ENCODE results near the gene GNG13. TPM values are rescaled to one million over a fixed set of nuclear protein-coding genes. Genes with fewer than 3 reads are reported as not detected.

The GNG13 gene
- total RNA-seq, 2 donors from 2014 or later = not detected

DNA sequence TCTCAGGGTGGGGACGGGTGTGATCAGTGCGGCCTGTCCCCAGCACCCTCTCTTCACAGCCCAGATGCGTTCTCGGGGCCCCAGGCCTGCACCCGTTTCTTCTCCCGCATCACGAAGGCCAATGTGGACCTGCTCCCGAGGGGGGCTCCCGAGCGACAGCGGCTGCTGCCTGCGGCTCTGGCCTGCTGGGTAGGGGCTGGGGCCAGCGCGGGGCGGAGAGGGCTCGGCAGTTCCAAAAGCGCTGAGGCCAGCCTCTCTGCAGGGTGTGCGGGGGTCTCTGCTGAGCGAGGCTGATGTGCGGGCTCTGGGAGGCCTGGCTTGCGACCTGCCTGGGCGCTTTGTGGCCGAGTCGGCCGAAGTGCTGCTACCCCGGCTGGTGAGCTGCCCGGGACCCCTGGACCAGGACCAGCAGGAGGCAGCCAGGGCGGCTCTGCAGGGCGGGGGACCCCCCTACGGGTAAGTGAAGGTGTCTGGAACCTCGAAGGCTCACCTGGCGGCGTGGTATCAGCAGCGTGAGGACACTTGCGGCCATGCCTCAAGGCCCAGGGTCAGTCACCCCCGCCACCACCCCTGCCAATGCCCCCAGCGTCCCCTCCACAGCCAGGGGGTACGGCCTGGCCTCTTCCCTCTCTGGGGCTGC lies 35.6 kb downstream of the GNG13 start:
- Histone ChIP-seq H3K4me1 (no peaks in the 10 kb centered on the region), H3K9me3 (no peaks in the 10 kb centered on the region), H3K36me3 (no peaks in the 10 kb centered on the region), H3K4me3 (no peak overlapping the region), H3K27ac (no peak overlapping the region), H3K27me3 (no peaks in the 10 kb centered on the region)
- DNase-seq (ENCODE audit: low spot score) = no peak
- TF ChIP-seq, protein P1, sequence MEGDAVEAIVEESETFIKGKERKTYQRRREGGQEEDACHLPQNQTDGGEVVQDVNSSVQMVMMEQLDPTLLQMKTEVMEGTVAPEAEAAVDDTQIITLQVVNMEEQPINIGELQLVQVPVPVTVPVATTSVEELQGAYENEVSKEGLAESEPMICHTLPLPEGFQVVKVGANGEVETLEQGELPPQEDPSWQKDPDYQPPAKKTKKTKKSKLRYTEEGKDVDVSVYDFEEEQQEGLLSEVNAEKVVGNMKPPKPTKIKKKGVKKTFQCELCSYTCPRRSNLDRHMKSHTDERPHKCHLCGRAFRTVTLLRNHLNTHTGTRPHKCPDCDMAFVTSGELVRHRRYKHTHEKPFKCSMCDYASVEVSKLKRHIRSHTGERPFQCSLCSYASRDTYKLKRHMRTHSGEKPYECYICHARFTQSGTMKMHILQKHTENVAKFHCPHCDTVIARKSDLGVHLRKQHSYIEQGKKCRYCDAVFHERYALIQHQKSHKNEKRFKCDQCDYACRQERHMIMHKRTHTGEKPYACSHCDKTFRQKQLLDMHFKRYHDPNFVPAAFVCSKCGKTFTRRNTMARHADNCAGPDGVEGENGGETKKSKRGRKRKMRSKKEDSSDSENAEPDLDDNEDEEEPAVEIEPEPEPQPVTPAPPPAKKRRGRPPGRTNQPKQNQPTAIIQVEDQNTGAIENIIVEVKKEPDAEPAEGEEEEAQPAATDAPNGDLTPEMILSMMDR (IDR thresholded peaks at IDR 0.05) = no peak

GRCh38 chr16:764184-764750 lies 36.3 kb downstream of the GNG13 start:
- TF ChIP-seq, protein P1 (IDR thresholded peaks at IDR 0.05) = no peak
- no peak overlapping the region for H3K27ac ChIP-seq
- no peaks in the 10 kb centered on the region for H3K27me3 ChIP-seq
- no peaks in the 10 kb centered on the region for H3K36me3 ChIP-seq
- no peak overlapping the region for H3K4me3 ChIP-seq
- H3K9me3 ChIP-seq = no peaks in the 10 kb centered on the region
- H3K4me1 ChIP-seq = no peaks in the 10 kb centered on the region
- no peak for DNase-seq (ENCODE audit: low spot score)

DNA sequence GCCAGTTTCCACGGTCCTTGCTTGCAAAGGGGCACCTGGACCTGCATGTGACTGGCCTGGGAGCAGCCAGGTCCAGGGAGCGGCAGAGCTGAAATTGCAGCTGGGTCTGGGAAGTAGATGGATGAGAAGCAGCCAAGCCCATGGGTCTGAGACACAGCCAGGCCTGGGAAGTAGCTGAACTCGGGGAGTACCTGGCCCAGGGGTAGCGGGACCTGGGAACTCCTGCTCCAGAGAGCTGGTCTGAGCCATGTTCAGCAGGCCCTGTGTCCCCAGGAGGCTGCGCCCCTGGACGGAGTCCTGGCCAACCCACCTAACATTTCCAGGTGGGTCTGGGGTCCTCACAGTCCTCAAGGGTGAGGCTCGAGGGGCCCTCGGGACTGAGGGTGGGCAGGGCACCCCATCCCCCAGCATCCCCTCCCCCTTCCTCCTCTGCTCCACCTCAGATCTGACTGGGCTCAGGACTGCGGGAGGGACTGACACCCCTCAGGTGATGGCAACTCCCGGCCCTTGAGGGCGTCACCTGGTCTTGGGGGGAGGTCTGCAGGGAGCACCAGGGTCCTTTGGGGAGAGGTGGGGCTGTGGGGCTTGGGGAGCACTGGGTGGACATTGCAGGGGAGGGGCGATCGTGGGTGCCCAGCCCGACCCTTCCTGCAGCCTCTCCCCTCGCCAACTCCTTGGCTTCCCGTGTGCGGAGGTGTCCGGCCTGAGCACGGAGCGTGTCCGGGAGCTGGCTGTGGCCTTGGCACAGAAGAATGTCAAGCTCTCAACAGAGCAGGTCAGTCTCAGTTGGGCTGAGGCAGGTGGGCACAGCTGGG lies 37.0 kb downstream of the GNG13 start:
- Histone ChIP-seq H3K9me3 (no peaks in the 10 kb centered on the region), H3K27ac (no peak overlapping the region), H3K27me3 (no peaks in the 10 kb centered on the region), H3K4me1 (no peaks in the 10 kb centered on the region), H3K4me3 (no peak overlapping the region), H3K36me3 (no peaks in the 10 kb centered on the region)
- TF ChIP-seq, protein P1 (IDR thresholded peaks at IDR 0.05) = no peak
- no peak for DNase-seq (ENCODE audit: low spot score)

DNA sequence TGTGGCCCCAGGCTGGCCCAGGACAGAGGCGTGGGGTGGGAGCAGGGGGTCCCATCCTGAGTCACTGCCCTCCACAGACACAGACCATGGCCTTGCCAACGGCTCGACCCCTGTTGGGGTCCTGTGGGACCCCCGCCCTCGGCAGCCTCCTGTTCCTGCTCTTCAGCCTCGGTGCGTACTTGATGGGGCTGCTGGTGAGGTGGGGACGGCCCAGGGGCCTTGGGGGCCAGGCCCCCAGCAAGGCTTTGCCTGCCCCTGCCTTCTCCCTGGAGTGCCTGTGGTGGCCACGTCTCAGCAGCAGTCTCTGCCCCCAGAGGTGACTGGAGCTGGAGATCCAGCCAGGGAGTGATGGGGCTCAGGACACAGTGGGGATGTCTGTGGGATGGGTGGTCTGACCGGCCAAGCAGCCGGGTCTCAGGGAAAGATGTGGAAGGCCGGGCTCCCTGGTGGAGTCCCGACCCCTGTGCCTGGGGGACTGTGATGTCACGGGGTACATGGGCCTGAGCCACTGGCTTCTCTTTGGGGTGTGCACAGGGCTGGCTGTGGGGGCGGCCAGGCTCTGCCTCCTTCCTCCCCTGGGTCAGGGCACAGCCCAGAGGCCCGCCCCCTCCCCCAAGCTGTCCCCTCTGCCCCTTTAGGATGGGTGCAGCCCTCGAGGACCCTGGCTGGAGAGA lies 37.8 kb downstream of the GNG13 start:
- Histone ChIP-seq H3K4me3 (no peak overlapping the region), H3K9me3 (no peaks in the 10 kb centered on the region), H3K4me1 (no peaks in the 10 kb centered on the region), H3K27me3 (no peaks in the 10 kb centered on the region), H3K36me3 (no peaks in the 10 kb centered on the region), H3K27ac (no peak overlapping the region)
- TF ChIP-seq, protein P1 (IDR thresholded peaks at IDR 0.05) = no peak
- DNase-seq (ENCODE audit: low spot score) = no peak

GRCh38 chr16:761625-762513 lies 38.7 kb downstream of the GNG13 start:
- H3K27me3 ChIP-seq = no peaks in the 10 kb centered on the region
- TF ChIP-seq, protein P1 (IDR thresholded peaks at IDR 0.05) = no peak

More at GRCh38 chr16:761625-762513, 38.7 kb downstream of the GNG13 start:
- no peaks in the 10 kb centered on the region for H3K9me3 ChIP-seq
- H3K36me3 ChIP-seq = no peaks in the 10 kb centered on the region
- H3K27ac ChIP-seq = no peak overlapping the region
- no peak for DNase-seq (ENCODE audit: low spot score)
- H3K4me1 ChIP-seq = no peaks in the 10 kb centered on the region
- no peak overlapping the region for H3K4me3 ChIP-seq
